ENCODE measurements around the gene AGFG2.

AGFG2 gene

GRCh38 chr7:100578246-100579183 lies 39.5 kb downstream of the AGFG2 start:
- H3K4me3 ChIP-seq (ENCODE audit: control insufficient read depth, low read depth, low read length), result no peak overlapping the region
- TF ChIP-seq CTCF (conservative IDR thresholded peaks at IDR 0.05; ENCODE audit: control insufficient read depth, insufficient read depth, low read depth, low read length), result no peak
- DNase-seq (ENCODE audit: low read depth), result no peak

- no peak for TF ChIP-seq CTCF (conservative IDR thresholded peaks at IDR 0.05; ENCODE audit: control insufficient read depth, insufficient read depth, low read depth, low read length)
- no peak overlapping the region for H3K4me3 ChIP-seq (ENCODE audit: control insufficient read depth, low read depth, low read length)
- DNase-seq (ENCODE audit: low read depth), result no peak
Measured at GRCh38 chr7:100580466-100581283, 41.7 kb downstream of the AGFG2 start.

- no peak for TF ChIP-seq CTCF (conservative IDR thresholded peaks at IDR 0.05; ENCODE audit: control insufficient read depth, insufficient read depth, low read depth, low read length)
- no peak for DNase-seq (ENCODE audit: low read depth)
- H3K4me3 ChIP-seq (ENCODE audit: control insufficient read depth, low read depth, low read length), result no peak overlapping the region
Measured at GRCh38 chr7:100582041-100582579, 43.1 kb downstream of the AGFG2 start.

GRCh38 chr7:100582650-100583049 lies 43.6 kb downstream of the AGFG2 start:
- DNase-seq (ENCODE audit: low read depth), result no peak
- H3K4me3 ChIP-seq (ENCODE audit: control insufficient read depth, low read depth, low read length), result no peak overlapping the region
- TF ChIP-seq CTCF (conservative IDR thresholded peaks at IDR 0.05; ENCODE audit: control insufficient read depth, insufficient read depth, low read depth, low read length), result no peak

GRCh38 chr7:100583132-100584053 lies 44.4 kb downstream of the AGFG2 start:
- peak overlapping the region; percentile 27 for H3K4me3 ChIP-seq (ENCODE audit: control insufficient read depth, low read depth, low read length)
- TF ChIP-seq CTCF (conservative IDR thresholded peaks at IDR 0.05; ENCODE audit: control insufficient read depth, insufficient read depth, low read depth, low read length), result no peak
- DNase-seq (ENCODE audit: low read depth), result peak; percentile 51

All from fibroblast of mammary gland (primary cell).